GM12892 (cell line): ENCODE measurements around the gene PKP3.

Experiments
- POLR2A ChIP-seq: IDR thresholded peaks from 2 replicates; pipeline ENCODE4 v1.6.1; 2011; ENCODE audit warnings: low read depth, low read length, control low read depth
- TAF1 ChIP-seq: IDR thresholded peaks from 2 replicates; pipeline ENCODE4 v1.6.1; 2011; ENCODE audit warnings: low read depth, mild to moderate bottlenecking, control low read depth, low read length, borderline replicate concordance

- TF ChIP-seq POLR2A: no peak
- TF ChIP-seq TAF1: no peak
Observed at GRCh38 chr11:437228-437870, 43.3 kb downstream of the PKP3 start.
